ENCODE results near the gene TMEM91. TPM values are rescaled to one million over a fixed set of nuclear protein-coding genes. Genes with fewer than 3 reads are reported as not detected.

The TMEM91 gene
- total RNA-seq, 1 donor from 2014 or later = 2.8 TPM

DNA sequence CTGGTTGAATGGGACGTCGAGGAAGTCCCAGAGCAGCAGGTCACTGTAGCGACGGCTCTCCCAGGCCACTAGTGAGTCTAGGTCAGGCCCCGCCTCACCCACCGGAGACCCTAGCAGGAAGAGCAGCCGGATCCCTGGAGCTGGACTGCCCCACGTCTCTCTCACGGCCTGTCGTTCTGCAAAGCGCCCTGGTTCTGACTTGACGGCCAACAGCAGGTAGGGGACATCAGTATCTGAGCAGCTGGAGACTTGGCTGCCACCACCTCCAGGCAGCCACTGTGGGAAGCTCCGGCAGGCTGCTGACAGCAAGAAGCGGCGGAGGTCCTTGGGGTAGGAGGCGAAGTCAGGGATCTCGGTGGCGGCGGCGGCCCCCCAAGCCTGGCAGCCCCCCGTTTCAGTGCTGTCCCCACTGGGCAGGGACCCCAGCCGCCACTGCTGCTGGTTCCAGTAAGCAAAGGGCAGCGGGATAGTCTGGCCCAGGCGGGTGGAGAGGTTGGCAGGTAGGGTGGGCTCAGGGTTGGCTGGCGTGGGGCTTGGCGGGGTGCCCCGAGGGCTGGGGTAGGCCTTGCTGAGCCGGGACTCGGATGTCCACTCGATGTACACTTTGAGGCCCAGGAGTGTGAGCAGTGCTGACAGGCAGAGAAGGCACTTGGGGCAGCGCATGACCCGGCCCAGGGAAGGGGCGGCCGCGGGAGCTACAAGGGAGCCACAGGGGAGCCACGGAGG is 49.9 kb downstream of the TMEM91 start:
- peak overlapping the region; percentile 93 for H3K27ac ChIP-seq (replicated peaks)
- no peaks in the 10 kb centered on the region for H3K9me3 ChIP-seq (replicated peaks)
- peaks cover 85% of the 10 kb centered on the region for H3K4me1 ChIP-seq
- intact Hi-C loops (cut with micrococcal nuclease) = no loop called here
- peak overlapping the region; percentile 74 for H3K4me3 ChIP-seq
- TF ChIP-seq, protein P1, sequence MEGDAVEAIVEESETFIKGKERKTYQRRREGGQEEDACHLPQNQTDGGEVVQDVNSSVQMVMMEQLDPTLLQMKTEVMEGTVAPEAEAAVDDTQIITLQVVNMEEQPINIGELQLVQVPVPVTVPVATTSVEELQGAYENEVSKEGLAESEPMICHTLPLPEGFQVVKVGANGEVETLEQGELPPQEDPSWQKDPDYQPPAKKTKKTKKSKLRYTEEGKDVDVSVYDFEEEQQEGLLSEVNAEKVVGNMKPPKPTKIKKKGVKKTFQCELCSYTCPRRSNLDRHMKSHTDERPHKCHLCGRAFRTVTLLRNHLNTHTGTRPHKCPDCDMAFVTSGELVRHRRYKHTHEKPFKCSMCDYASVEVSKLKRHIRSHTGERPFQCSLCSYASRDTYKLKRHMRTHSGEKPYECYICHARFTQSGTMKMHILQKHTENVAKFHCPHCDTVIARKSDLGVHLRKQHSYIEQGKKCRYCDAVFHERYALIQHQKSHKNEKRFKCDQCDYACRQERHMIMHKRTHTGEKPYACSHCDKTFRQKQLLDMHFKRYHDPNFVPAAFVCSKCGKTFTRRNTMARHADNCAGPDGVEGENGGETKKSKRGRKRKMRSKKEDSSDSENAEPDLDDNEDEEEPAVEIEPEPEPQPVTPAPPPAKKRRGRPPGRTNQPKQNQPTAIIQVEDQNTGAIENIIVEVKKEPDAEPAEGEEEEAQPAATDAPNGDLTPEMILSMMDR (IDR thresholded peaks at IDR 0.05; ENCODE audit: borderline replicate concordance) = no peak
- peaks cover 48% of the 10 kb centered on the region for H3K36me3 ChIP-seq
- peak; percentile 27 for DNase-seq
- no peaks in the 10 kb centered on the region for H3K27me3 ChIP-seq (ENCODE audit: low read depth)

DNA sequence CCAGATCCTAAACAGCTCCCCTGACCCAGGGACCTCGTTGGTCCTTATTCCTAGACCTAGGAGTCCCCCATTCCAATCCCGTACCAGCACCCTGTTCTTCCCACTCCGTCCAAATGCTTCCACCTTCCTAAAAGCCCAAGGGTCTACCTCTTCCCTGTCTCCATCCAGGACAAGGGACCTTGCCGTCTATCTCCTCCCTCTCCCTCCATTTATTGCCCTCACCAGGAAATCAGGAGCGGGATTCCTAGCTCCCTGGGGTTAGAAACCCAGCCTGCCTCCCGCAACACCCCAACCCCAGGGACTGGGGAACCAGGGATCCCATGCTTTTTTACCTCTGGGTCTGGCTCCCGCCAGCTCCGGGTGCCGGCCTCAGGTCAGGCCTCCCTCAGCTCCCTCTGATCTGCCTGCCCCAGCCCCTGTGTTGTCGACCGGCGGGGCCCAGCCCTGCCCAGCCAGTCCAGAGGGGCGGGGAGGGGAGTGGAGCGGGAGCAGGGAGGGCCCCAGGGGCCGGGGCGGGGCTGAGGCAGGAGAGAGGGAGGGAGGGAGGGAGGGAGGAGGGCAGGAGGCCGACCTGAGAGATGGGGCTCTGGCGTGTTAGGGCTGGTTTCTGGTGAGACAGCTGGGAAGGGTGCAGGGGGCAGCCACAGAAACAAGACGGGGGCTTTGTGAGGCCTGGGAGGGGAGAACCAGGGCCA is 50.8 kb downstream of the TMEM91 start, which contains the start of gene B3GNT8:
Gene B3GNT8, minus strand, starts transcription at position 423 of the 695 bp plus-strand sequence. CDS start 596 bp downstream, outside the sequence.
- H3K4me1 ChIP-seq = peaks cover 85% of the 10 kb centered on the region
- TF ChIP-seq, protein P1 (IDR thresholded peaks at IDR 0.05; ENCODE audit: borderline replicate concordance) = no peak
- H3K27me3 ChIP-seq (ENCODE audit: low read depth) = no peaks in the 10 kb centered on the region
- no peaks in the 10 kb centered on the region for H3K9me3 ChIP-seq (replicated peaks)
- peak within 1 kb of the TSS; percentile 93 for H3K27ac ChIP-seq (replicated peaks)
- peak within 1 kb of the TSS; percentile 74 for H3K4me3 ChIP-seq
- DNase-seq = peak; percentile 90
- intact Hi-C loops (cut with micrococcal nuclease) = no loop called here
- peaks cover 47% of the 10 kb centered on the region for H3K36me3 ChIP-seq

DNA sequence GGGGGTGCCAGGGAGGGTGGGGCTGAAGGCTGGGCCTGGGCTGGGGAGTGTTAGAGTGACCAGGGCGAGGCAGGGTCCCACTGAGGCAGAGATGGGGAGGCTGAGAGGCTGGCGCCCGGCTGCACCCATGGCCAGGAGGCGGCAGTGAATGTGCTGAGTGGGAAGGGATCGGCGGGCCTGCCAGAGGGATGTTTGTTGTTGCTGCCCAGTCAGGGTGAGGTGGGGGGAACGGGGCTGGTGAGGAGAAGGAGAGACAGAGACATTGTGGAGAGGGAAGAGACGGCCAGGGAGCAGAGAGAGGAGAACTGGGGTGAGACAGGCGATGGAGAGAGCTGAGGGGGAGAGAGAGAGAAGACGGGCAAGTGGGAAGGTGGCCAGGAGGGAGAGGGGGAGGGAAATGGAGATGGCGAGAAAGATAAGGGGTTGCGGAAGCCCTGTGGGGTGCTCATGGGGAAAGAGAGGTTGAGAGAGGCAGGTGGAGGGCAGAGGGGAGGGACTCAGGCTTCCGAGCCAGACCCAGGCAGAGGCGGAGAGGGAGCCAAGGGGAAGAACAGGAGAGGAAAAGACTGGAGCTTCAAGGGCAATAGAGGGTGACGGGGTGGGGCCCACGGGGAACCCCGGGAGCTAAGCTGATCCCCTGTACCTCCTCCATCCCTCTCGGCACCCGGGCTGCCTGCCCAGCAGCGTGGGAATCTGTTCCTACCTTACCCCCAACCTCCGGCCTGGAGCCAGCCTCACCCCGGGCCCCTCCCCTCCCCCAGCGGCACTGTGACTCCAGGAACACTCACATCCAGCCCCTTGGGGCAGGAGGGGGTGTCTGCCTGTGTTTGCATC is 51.5 kb downstream of the TMEM91 start:
- Histone ChIP-seq H3K27ac (replicated peaks) (peak overlapping the region; percentile 93), H3K36me3 (peaks cover 41% of the 10 kb centered on the region), H3K4me3 (peak overlapping the region; percentile 74), H3K4me1 (peaks cover 80% of the 10 kb centered on the region), H3K27me3 (ENCODE audit: low read depth) (no peaks in the 10 kb centered on the region), H3K9me3 (replicated peaks) (no peaks in the 10 kb centered on the region)
- TF ChIP-seq, protein P1 (IDR thresholded peaks at IDR 0.05; ENCODE audit: borderline replicate concordance) = peak; percentile 12
- peak; percentile 58 for DNase-seq
- intact Hi-C loops (cut with micrococcal nuclease) = no loop called here

DNA sequence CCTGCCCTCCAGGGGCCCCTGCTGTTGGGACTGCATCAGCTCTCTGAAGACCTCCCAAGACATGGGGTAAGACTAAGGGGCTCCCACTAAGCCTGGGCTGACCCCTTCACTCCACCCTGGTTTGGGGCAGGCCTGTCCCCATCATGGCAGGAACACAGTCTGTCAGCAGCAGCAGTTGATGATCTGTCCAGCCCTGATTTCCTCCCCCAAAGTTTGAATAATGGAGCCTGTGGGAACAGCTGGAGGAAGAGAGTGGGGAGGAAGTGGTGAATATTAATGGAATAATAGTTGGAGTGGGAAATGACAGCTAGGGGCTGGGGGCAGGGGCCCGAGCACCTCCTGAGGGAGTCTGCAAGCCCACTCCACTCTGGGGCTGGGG is 52.1 kb downstream of the TMEM91 start:
- TF ChIP-seq, protein P1 (IDR thresholded peaks at IDR 0.05; ENCODE audit: borderline replicate concordance) = no peak
- intact Hi-C loops (cut with micrococcal nuclease) = no loop called here
- Histone ChIP-seq H3K27me3 (ENCODE audit: low read depth) (no peaks in the 10 kb centered on the region), H3K27ac (replicated peaks) (peak overlapping the region; percentile 93), H3K4me1 (peaks cover 83% of the 10 kb centered on the region), H3K36me3 (peaks cover 41% of the 10 kb centered on the region), H3K9me3 (replicated peaks) (no peaks in the 10 kb centered on the region), H3K4me3 (peak overlapping the region; percentile 74)
- no peak for DNase-seq

DNA sequence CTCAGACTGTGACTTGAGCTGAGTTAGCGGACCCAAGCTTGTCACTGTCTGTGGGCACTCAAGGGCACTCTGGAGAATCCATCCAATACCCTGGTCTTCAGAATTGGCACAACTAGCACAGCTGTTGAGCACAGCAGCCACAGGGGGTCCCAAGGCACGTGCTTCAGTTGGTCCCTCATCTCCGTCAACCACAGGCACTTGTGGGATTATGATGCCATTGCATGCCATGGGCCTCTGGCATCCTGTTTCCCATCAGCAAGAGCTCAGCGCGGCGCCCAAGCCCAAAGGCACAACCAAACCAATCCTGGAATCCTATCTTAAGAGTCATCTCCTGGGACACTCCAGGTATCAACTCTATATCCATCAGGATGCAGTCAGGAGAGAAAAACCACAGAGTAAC is 54.6 kb downstream of the TMEM91 start:
- Histone ChIP-seq H3K27me3 (ENCODE audit: low read depth) (no peaks in the 10 kb centered on the region), H3K4me1 (peaks cover 66% of the 10 kb centered on the region), H3K4me3 (no peak overlapping the region), H3K9me3 (replicated peaks) (no peaks in the 10 kb centered on the region), H3K36me3 (peaks cover 37% of the 10 kb centered on the region), H3K27ac (replicated peaks) (peak overlapping the region; percentile 93)
- DNase-seq = no peak
- intact Hi-C loops (cut with micrococcal nuclease) = no loop called here
- TF ChIP-seq, protein P1 (IDR thresholded peaks at IDR 0.05; ENCODE audit: borderline replicate concordance) = no peak

All from left ventricle myocardium inferior (tissue), 1 donor.